BJ (cell line): ENCODE results near the gene KAT6B. TPM values are rescaled to one million over a fixed set of nuclear protein-coding genes. Genes with fewer than 3 reads are reported as not detected.

Experiments used
- CTCF ChIA-PET: fragments of 350-600 bp; formaldehyde crosslinking; extraction: SDS; loops from one replicate; lab custom pipeline; 2021; ENCODE audit warnings: antibody characterized with exemption, inconsistent platforms; lab: Yijun Ruan, JAX
- POLR2A ChIA-PET: fragments of 300-600 bp; sonication (Branson Sonifier 250); formaldehyde crosslinking; extraction: SDS; loops from one replicate; lab custom pipeline; 2021; ENCODE audit warnings: antibody characterized with exemption; lab: Charles Lee
- DNase-seq: peaks from one replicate; pipeline ENCODE4 v3.0.0-alpha.2; 2011; ENCODE audit warnings: low read depth
- H3K27me3 ChIP-seq: 2 replicates; pipeline ENCODE4 v1.6.0; 2011; ENCODE audit warnings: low read length; ENCODE audit not compliant: control insufficient read depth, insufficient read depth
- H3K36me3 ChIP-seq: 2 replicates; pipeline ENCODE4 v1.5.1; 2011; ENCODE audit warnings: low read length; ENCODE audit not compliant: control insufficient read depth, insufficient read depth
- H3K4me3 ChIP-seq: 2 replicates; pipeline ENCODE4 v1.5.1; 2011; ENCODE audit warnings: low read depth, mild to moderate bottlenecking, control low read depth, low read length
- CTCF ChIP-seq: IDR thresholded peaks from 2 replicates; pipeline ENCODE4 v1.5.1; 2011; ENCODE audit warnings: low read depth, mild to moderate bottlenecking, control low read depth, inconsistent platforms, low read length, moderate library complexity; ENCODE audit not compliant: insufficient read depth
- polyA plus RNA-seq: library from polyadenylated mRNA; depleted of rRNA; stranded (reverse); fragments of >200 nt; gene quantifications from 2 replicates; pipeline ENCODE4 v1.2.3, GENCODE V29; 2011

The KAT6B gene
- polyA plus RNA-seq, 1 experiment: 5.1 TPM

- Histone ChIP-seq H3K27me3 (no peaks in the 10 kb centered on the region), H3K4me3 (no peak overlapping the region), H3K36me3 (no peaks in the 10 kb centered on the region; the same call in 1 of the 2 replicates)
- CTCF ChIA-PET: no interaction called here
- POLR2A ChIA-PET: no interaction called here
- DNase-seq: no peak
- TF ChIP-seq CTCF: no peak
Measured at GRCh38 chr10:74909670-74910069, 83.3 kb downstream of the KAT6B start.

GRCh38 chr10:74910241-74910975 lies 84.0 kb downstream of the KAT6B start:
- H3K27me3 ChIP-seq: no peaks in the 10 kb centered on the region
- no peak overlapping the region for H3K4me3 ChIP-seq
- no peaks in the 10 kb centered on the region; the same call in 1 of the 2 replicates for H3K36me3 ChIP-seq
- no peak for DNase-seq
- ChIA-PET CTCF (no interaction called here), POLR2A (interaction anchor here (0.6 kb wide), 1 partner anchor 313 kb away, joined by 3 read pairs; no protein-coding TSS in a partner anchor)
- TF ChIP-seq CTCF: no peak

- Histone ChIP-seq H3K36me3 (no peaks in the 10 kb centered on the region; the same call in 1 of the 2 replicates), H3K4me3 (no peak overlapping the region), H3K27me3 (no peaks in the 10 kb centered on the region)
- no peak for DNase-seq
- no peak for TF ChIP-seq CTCF
- ChIA-PET CTCF (no interaction called here), POLR2A (interaction anchor here (0.6 kb wide), 1 partner anchor 312 kb away, joined by 3 read pairs; no protein-coding TSS in a partner anchor)
Measured at GRCh38 chr10:74910976-74911350, 84.6 kb downstream of the KAT6B start.

GRCh38 chr10:74912182-74912581 lies 85.8 kb downstream of the KAT6B start:
- CTCF ChIA-PET: no interaction called here
- Histone ChIP-seq H3K27me3 (no peaks in the 10 kb centered on the region), H3K4me3 (no peak overlapping the region), H3K36me3 (no peaks in the 10 kb centered on the region; the same call in 1 of the 2 replicates)
- DNase-seq: no peak
- POLR2A ChIA-PET: no interaction called here
- no peak for TF ChIP-seq CTCF

GRCh38 chr10:74912682-74913081 lies 86.3 kb downstream of the KAT6B start:
- POLR2A ChIA-PET: no interaction called here
- no peak for TF ChIP-seq CTCF

More at GRCh38 chr10:74912682-74913081, 86.3 kb downstream of the KAT6B start:
- CTCF ChIA-PET: interaction anchor here (1.4 kb wide), 1 partner anchor 8 kb away, joined by 3 read pairs; no protein-coding TSS in a partner anchor
- Histone ChIP-seq H3K4me3 (no peak overlapping the region), H3K27me3 (no peaks in the 10 kb centered on the region), H3K36me3 (no peaks in the 10 kb centered on the region)
- no peak for DNase-seq
